Effector CD8-positive, alpha-beta T cell (primary cell): ENCODE results near the gene ZBTB7C.
"Not testable (repeated sequence)": the region's sequence is repeated elsewhere in the genome, so short reads cannot be mapped to it uniquely, and the experiment has no call there.

Source experiments
- DNase-seq: peaks from one replicate; lab custom pipeline; 2025; lab: John Stamatoyannopoulos, UW

Gene ZBTB7C

DNA sequence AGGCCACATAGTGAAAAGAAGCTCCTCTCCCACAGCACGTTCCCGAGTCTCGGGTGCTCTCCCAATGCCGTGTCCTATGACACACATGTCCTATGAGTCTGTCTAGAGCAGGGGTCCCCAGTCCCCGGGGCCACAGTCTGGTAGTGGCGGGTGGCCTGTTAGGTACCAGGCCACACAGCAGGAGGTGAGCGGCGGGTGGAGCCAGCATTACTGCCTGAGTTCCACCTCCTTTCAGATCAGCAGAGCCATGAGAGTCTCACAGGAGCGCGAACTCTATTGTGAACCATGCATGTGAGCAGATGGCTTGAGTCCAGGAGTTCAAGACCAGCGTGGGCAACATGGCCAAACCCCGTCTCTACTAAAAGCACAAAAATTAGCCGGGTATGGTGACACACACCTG, 112.6 kb downstream of the ZBTB7C start:
- DNase-seq: no peak

DNA sequence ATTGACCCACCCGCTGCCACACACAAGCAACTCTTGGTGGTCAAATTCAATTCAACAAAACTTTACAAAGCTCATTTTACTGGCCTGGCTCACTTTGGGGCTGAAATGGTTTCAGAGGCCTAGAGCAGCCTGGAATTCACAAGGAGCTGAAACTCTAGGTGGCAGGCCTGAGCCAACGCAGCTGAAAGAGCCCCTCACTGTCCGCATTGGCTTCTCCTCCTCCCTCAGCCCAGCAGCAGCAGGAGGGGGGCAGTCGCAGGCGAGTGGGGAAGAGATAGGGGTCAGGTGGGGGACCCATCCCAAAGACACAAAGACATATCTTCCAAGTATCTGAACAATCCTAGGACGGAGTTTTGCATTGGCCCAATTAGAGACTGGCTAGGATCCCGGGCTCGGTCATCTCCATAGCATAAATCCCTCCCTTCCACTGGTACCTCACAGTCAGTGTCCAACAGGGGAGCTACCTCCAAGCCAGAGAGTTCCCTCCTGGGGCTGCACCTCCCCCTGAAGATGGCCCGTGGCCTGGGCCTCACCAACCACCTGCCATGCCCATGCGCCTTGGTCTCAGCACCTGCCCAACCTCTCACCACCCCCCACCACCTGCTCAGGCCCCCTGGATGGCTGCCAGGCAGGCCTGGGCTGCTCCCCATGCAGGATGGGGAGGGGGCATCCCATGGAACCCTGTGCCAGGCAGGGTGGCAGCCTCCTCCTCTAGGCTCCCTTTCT, 113.4 kb downstream of the ZBTB7C start:
- no peak for DNase-seq

DNA sequence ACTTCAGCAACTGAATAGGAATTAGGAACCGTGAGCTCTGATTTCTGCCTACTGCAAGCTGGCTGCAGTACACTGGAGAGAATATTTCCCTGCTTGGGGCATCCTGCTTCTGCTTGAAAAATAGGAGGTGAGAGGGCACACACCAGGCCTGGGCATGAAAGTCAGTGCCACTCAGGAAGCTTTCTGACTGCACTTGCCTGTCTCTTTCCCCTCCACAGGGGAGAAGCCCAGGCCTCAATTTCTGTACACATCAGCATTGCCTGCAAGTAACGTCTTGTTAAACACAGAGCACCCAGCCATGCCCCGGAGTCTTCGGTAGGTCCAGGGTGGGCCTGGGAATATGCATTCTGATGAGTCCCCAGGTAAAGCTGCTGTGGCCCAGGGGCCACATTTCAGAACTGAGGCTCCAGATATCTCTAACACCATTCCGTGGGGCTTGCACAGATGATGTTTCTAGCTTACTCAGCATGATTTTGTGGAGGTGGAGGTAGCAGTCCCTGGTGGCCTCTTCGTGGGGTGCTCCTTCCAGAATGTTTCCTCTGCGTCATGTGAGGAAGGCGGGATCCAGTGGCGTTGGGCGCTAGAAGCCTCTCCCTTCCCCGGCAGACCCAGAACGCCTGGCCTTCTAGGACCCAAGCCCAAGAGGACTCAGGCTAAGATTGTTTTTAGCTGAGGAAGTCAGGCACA, 114.1 kb downstream of the ZBTB7C start:
- no peak for DNase-seq

DNA sequence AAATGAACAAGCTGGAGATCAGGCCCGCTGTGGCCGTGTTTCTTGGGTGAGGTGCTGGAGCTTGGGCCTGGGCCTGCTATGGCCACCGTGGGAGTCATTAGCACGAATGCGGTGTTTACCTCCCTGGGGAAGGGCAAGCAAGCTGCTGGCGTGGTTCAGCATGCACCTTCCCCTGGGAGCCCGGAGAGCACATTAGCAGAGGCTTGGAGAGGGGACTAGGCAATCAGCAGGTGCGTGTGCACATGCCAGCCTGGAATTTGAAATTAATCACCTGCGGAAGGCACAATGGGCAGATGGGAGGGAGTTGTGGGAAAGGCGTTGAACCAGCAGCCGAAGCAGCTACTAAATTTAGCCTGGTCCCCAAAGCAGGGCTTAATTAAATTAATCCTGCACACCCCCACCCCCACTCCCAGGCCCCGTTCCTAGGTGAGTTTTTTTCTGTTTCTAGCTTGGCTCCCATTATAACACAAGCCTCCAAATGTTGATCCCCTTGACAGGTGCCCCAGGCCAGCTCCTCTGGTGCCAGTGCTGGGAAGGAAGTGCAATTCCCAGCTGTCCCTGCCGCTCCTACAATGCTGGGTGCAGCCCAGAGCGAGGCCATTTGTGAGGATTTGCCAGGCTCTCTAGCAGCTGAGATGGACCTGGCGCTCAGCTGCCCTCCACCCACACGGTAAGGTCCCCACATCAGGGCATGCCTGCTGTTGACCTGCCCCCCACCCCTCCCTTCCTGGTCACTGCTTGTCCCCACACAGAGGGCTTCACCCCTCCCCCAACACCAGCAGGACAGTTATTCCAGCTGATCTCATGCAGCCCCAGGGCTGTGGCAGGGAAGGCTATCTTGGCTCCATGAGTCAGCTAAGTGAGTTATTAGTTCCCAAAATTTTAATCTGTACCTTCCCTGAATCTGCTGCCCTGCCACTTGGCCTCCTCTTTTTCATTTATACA, 115.0 kb downstream of the ZBTB7C start:
- DNase-seq: no peak

DNA sequence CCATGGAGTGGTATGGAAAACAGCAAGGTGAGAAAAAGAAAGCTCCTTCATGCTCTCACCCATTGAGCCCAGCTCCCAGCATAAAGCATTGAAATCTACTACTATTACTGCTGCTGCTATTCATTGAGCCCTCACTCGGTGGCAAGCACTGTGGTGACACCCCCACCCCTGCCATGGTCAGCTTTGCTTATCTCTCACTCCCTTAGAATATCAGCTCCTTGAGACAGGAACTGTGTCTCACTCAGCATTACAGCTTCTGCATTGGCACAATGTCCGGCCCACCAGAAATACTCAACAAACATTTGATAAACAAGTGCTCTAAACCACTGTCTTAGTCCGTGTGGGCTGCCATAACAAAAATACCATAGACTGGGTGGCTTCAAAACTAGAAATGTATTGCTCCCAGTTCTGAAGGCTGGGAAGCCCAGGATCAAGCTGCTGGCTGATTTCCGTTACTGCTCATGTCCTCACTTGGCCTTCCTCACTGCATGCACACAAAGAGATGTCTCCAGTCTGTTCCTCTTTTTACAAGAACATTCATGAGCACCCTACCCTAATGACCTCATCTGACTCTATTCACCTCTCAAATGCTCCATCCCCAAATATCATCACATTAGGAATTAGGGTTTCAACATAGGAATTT, 116.3 kb downstream of the ZBTB7C start:
- no peak for DNase-seq

DNA sequence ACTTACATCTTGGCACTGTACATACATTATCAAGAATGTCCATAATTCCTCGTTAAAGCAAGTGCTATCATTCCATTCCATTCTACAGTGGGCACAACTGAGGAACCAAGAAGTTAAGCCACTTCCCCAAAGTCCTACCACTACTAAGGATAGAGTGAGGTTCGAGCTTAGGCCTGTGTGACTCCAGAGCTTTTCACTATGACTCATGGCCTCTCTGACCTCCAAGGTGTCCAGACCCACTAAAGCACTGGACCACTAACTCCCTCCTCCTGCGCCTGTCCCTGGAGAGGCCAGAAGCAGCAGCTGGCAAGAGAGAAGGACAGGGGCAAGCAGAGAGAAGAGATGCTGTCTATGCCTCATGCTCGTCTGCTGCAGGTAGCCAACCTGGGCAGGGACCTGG, 117.0 kb downstream of the ZBTB7C start:
- DNase-seq: no peak

DNA sequence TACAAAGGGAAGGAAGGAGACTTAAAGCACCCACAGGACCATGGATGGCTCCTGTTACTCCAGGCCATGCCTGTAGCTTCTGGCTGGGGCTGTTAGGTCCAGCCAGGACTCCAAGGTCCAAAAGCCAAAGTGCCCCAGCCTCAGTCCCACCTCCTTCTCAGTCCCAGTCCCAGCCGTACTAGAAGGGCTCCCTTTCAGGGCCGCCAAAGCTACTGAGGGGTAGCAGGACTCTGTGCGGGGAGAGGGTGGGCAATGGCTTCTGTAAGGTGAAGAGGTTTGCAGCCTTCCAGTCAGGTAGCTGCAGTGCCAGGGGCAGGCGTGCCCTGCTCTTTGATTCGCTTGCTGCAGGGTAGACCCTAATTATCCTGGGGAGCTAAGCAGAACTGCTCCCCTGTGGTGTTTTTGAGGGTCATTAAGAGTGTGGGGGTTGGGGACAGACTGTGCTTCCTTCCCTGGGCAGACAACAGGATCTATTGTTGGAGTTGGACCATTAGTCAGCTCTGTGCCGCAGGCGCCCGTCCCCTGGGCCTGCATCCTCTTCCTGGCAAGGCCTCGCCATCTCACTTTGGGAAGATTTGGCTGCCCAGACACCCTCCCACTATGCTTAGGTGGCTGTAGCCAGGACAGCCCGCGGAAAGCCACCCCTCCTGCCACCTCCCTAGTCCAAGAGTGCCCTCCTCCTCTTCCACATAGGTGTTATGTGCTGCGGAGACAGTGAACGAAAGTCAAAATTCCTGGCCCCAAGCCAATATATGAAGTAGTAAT, 118.8 kb downstream of the ZBTB7C start:
- DNase-seq: no peak

DNA sequence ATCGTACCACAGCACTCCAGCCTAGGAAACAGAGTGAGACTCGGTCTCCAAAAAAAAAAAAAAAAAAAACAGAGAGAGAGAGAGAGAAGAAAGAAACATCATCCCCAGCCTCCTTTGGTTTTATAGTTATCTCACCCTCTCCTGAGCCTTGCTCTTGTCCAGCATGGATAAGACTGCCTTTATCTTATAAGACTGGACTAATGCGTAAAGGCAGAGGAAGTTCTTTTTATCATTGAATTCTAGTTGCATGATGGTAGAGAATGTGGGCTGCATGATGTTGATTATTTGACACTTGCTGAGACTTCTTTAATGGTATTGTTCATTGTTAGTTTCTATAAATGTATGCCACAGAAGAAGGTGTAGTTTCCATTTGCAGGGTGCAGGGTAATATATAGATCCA, 124.4 kb downstream of the ZBTB7C start:
- DNase-seq: no peak

DNA sequence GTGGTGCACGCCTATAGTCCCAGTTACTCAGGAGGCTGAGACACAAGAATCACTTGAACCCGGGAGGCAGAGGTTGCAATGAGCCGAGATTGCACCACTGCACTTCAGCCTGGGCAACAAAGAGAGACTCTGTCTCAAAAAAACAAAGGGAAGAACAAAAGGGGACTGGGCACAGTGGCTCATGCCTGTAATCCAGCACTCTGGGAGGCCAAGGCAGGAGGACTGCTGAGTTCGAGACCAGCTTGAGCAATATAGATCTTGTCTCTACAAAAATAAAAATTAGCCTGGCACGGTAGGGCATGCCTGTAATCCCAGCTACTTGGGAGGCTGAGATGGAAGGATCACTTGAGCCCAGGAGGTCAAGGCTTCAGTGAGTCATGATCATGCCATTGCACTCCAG, 125.2 kb downstream of the ZBTB7C start:
- not testable (repeated sequence) for DNase-seq

DNA sequence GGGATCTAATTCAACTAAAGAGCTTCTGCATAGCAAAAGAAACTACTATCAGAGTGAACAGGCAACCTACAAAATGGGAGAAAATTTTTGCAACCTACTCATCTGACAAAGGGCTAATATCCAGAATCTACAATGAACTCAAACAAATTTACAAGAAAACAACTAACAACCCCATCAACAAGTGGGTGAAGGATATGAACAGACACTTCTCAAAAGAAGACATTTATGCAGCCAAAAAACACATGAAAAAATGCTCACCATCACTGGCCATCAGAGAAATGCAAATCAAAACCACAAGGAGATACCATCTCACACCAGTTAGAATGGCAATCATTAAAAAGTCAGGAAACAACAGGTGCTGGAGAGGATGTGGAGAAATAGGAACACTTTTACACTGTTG, 127.7 kb downstream of the ZBTB7C start:
- not testable (repeated sequence) for DNase-seq

DNA sequence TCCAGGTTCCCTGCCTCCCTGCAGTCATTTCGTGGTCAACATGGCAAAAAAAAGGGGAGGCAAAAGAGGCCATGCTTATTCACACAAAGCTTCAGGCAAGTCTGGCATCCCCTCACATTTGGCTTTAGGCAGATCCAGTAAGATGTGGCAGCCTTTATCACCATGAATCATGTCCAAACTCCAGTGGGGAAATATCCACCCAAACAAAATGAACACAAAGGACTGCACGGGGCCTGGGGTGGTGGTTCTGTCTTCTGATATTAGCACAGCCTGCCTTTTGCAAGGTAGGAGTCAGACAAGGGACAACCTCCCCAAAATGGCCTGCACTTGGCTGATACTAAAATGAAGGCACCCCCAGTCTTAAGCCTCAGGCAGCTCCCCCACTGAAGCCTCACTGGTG, 129.9 kb downstream of the ZBTB7C start:
- DNase-seq: no peak

DNA sequence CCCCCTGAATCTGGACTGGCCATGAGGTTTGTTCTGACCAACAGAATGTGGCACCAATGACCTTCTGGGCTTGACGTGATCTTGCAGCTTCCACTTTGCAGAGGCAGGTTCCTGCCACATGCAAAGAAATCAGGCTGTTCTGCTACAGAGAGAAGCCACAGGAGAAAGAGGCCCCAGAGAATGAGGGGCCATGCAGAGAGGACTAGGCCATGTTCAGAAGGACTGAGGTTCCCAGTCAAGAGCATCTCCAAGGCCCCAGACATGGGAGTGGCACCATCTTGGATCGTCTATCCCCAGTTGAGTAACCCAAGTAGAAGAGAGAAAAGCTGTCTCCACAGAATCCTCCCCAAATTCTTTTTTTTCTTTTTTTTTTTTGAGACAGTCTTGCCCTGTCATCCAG, 131.1 kb downstream of the ZBTB7C start:
- no peak for DNase-seq

DNA sequence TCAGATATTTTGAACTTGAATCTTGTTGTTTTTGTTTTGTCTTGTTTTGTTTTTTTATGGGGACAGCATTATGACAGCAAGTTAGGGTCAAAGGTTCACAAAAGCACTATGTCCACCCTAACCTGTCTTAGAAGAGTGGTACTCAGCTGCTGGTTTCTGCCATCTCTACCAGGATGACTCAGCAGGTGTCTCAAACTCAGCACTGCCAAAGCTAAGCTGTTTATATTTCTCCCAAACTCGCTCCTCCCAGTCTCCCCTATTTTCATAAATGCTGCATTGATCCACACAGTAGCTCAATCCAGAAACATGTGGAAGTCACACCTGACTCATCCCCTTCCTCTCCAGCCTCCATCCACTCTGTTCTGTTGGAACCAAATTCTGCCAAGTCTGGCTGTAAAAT, 134.9 kb downstream of the ZBTB7C start:
- no peak for DNase-seq

DNA sequence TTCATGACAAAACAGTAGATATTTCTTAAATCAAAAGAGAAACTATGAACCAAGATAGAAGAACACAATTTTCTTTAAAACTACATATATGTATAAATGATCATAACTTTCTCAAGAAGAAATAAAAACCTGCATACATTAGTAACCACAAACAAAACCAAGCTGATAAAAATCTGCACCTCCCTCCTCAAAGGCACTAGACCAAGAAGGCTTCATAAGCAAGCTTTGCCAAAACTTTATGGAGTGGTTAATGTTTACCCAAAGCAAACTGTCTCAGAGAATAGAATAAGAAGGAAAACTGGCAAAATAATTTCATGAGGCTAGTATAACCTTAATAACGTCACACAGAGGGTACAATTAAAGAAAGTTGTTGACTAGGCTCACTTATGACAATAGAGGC, 138.3 kb downstream of the ZBTB7C start:
- no peak for DNase-seq

DNA sequence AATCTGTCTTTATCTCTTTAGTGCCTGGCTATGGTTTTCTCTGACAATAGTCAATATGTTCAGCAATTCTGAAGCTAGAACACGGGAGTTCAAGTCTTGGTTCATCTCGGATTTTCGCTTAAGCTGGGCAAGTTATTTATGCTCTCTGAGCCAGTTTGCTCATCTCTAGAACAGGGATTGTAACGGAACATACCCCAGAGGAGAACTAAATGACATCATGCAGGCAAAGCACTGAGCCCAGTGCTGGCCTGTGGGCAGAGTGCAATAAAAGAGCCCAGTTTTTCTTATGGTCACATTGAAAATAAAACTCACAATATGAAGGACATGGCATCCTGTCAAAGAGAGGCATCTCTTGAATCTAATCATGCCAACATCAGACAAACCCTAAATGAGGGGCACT, 143.9 kb downstream of the ZBTB7C start:
- no peak for DNase-seq

DNA sequence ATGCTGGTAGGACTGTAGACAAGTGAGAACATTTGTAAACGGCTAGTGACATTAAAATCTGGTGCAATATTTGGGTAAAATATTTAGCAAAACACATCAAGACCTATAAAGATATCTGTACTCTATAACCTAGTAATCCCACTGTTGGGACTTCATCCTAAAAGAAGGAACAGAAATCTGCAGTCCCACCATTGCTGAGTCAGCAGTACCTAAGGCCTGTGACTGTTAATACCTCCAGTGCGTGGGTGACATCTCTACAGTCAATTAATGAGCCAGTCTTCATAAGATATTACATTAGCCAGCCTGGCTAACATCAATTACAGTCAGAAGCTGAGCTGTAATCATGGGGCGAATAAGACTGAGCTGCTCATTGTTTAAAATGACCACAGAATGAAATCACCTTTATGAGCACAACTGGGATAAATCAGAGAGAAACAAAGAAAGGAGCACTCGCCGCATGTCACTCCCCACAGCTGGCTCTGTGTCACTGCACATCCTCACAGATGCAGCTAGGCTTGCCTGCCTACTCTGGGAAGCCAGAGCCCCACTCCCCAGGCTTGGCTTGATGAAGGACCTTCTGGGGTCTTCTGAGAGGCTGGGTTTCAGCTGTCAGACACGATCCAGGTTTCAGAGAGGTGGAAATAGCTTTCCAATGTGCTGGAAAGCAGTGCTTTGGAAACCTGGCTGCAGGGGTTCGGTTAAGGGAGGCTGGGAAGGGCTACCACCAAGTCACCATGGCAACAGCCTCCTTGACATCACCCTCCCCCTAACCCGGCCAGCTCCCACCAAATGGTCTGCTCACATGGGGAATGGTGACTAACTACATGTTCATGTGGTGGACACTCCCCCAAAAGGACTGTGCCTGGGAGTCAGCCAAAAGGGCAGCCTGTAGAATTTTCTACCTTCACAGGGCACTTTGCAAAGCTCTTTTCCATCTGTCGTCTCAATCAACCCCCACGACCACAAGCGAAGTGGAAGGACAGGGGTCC, 145.0 kb downstream of the ZBTB7C start:
- no peak for DNase-seq

DNA sequence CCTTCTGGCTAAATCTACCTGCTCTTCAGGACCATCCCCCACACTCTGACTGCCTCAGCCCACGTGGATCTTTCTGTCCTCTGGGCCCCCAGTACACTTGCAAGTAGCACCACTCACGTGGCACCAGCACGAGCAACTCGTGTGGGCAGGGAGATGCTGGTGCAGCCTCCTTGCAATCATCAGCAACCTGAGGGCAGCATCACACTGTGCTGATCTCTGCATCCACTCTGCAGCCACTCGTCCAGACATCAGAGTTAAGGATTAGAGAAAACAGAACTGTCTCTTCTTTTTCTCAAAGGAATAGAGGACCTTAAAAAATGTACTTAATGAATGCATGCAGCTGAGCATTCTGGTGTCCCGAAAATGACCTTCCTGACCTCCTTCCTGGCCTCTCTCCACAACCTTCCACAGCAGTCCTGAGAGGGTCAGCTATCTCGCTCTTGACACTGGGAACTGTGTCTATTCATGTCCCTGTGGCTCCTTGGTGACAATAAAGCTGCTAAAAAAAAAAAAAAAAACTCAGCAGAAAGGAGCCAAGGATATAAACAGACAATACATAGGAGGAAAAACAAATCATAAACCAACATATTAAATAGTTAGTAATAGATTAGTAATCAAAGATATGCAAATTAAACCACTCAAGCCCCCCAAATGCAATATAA, 145.9 kb downstream of the ZBTB7C start:
- no peak for DNase-seq

DNA sequence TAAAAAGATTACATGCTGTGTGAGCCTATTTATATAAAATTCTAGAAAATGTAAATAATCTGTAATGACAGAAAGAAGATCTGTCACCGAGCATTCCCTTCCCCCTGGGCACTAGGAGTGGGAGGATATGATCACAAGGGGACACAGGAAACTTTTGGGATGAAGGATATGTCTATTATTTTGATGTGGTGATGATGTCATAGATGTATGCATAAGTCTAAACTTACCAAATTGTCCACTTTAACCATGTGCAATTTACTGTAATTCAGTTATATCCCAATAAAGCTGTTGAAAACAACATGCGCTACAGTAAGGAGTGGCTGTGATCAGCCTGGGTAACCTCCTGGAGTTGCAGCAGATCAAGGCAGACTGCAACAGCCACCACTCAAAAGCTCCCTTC, 148.9 kb downstream of the ZBTB7C start:
- no peak for DNase-seq

DNA sequence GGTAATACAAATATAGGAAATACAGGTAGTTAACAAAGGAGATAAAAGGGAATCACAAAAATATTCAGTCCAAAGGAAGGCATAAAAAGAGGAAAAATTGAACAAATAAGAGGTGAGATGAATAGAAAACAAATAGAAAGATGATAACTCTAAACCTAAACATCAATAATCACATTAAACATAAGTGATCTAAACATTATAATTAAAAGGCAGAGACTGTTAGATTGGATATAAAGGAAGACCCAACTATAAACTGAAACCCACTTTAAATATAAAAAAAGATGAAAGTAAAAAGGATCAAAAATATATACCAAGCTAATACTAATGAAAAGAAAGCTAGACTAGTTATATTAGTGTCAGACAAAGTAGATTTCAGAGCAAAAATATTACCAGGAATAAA, 152.3 kb downstream of the ZBTB7C start:
- no peak for DNase-seq
